Naive B cell (primary cell): Measurements from ENCODE around the gene ACKR2. TPM values are rescaled to one million over a fixed set of nuclear protein-coding genes. Genes with fewer than 3 reads are reported as not detected.
"Not testable (repeated sequence)": the region's sequence is repeated elsewhere in the genome, so short reads cannot be mapped to it uniquely, and the experiment has no call there.

Source experiments
- ATAC-seq, 2 donors: fragments of 150-1000 bp; cut with Tn5 transposase; 2 replicates each; pipeline ENCODE4 v1.10.0; 2021; ENCODE audit warnings: low read depth in 2 of 2, mild to moderate bottlenecking in 2 of 2, moderate library complexity in 2 of 2
- DNase-seq: peaks from one replicate; pipeline ENCODE4 v3.0.0; 2022
- H3K27ac Mint-ChIP-seq, 6 donors: one replicate each; pipeline ENCODE4 v1.8.0; 2020 to 2022; ENCODE audit warnings: mild to moderate bottlenecking in 6 of 6, mixed read lengths in 6 of 6, moderate library complexity in 5 of 6, inconsistent platforms in 2 of 6
- H3K27me3 Mint-ChIP-seq, 3 donors: one replicate each; pipeline ENCODE4 v1.8.0; 2021 to 2022; ENCODE audit warnings: mixed read lengths in 3 of 3, mild to moderate bottlenecking in 1 of 3
- H3K36me3 Mint-ChIP-seq, 2 donors: one replicate each; pipeline ENCODE4 v1.8.0; 2020 to 2022; ENCODE audit warnings: mixed read lengths in 2 of 2, inconsistent platforms in 1 of 2, mild to moderate bottlenecking in 1 of 2
- H3K4me1 Mint-ChIP-seq, 3 donors: one replicate each; pipeline ENCODE4 v1.8.0; 2020 to 2022; ENCODE audit warnings: mixed read lengths in 3 of 3, inconsistent platforms in 1 of 3, mild to moderate bottlenecking in 1 of 3, moderate library complexity in 1 of 3
- H3K4me3 Mint-ChIP-seq, 8 donors: one replicate each; pipeline ENCODE4 v1.8.0; 2020 to 2022; ENCODE audit warnings: mild to moderate bottlenecking in 8 of 8, mixed read lengths in 8 of 8, moderate library complexity in 8 of 8, inconsistent platforms in 2 of 8
- H3K9me3 Mint-ChIP-seq, 7 donors: one replicate each; pipeline ENCODE4 v1.8.0; 2020 to 2022; ENCODE audit warnings: mixed read lengths in 7 of 7, mild to moderate bottlenecking in 5 of 7, inconsistent platforms in 2 of 7, moderate library complexity in 1 of 7
- polyA plus RNA-seq, 6 donors: library from polyadenylated mRNA; unstranded; fragments of 300-500 nt; fragmentation: Illumina TruSeq; gene quantifications; one replicate each; pipeline ENCODE4 v1.2.3, GENCODE V29; 2021; ENCODE audit warnings: low read depth in 6 of 6

Gene ACKR2
- polyA plus RNA-seq, 6 donors from 2014 or later, result 0.10 to 0.28 (median 0.20) TPM; not detected in 2

DNA sequence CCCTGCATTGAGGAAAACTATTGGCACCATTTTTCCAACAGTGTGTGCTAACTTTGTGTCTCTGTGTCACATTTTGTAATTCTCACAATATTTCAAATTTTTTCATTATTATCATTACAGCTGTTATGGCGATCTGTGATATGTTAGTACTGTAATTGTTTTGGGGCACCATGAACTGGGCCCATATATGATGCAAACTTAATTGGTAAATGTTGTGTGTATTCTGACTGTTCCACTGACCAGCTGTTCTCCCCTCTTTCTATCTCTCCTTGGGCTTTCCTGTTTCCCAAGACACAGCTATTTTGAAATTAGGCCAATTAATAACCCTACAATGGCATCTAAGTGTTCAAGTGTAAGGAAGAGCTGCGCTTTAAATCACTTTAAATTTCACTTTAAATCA is 68.6 kb downstream of the ACKR2 start:
- no peak overlapping the region for H3K4me3 Mint-ChIP-seq
- no peak for ATAC-seq

DNA sequence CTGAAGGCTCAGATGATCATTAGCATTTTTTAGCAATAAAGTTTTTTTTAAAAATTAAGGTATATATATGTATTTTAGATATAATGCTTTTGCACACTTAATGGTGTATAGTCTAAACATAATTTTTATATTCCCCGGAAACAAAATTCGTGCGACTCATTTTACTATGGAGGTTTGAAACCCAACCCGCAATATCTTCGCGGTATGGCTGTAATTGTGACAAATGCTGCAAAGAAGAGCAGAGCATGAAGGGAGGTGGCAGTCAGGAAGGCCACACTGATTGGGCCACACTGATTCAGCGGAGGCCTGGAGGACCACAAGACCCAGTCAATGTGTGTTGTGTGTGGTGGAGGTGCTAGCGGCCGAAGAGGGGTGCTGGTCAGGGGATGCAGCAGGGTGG is 70.9 kb downstream of the ACKR2 start:
- peaks cover 0 to 3% (median 0%) of the 10 kb centered on the region in 3 donors for H3K27me3 Mint-ChIP-seq
- H3K4me3 Mint-ChIP-seq, result peak overlapping the region; percentile 74 to 91 (median 80)
- no peaks in the 10 kb centered on the region for H3K36me3 Mint-ChIP-seq
- DNase-seq (no peak), ATAC-seq (no peak)
- no peaks in the 10 kb centered on the region for H3K9me3 Mint-ChIP-seq
- peak overlapping the region; percentile 0 to 81 (median 56) for H3K27ac Mint-ChIP-seq
- H3K4me1 Mint-ChIP-seq, result peaks cover 10 to 15% (median 11%) of the 10 kb centered on the region in 3 donors

More for the DNA sequence above, 68.6 kb downstream of the ACKR2 start:
- no peaks in the 10 kb centered on the region for H3K36me3 Mint-ChIP-seq
- no peak for DNase-seq
- H3K27me3 Mint-ChIP-seq, result peaks cover 0 to 9% (median 7%) of the 10 kb centered on the region in 3 donors
- peak overlapping the region in 1 of 6 donors; percentile 56 for H3K27ac Mint-ChIP-seq
- H3K4me1 Mint-ChIP-seq, result peaks cover 10 to 15% (median 14%) of the 10 kb centered on the region in 3 donors
- no peaks in the 10 kb centered on the region for H3K9me3 Mint-ChIP-seq

DNA sequence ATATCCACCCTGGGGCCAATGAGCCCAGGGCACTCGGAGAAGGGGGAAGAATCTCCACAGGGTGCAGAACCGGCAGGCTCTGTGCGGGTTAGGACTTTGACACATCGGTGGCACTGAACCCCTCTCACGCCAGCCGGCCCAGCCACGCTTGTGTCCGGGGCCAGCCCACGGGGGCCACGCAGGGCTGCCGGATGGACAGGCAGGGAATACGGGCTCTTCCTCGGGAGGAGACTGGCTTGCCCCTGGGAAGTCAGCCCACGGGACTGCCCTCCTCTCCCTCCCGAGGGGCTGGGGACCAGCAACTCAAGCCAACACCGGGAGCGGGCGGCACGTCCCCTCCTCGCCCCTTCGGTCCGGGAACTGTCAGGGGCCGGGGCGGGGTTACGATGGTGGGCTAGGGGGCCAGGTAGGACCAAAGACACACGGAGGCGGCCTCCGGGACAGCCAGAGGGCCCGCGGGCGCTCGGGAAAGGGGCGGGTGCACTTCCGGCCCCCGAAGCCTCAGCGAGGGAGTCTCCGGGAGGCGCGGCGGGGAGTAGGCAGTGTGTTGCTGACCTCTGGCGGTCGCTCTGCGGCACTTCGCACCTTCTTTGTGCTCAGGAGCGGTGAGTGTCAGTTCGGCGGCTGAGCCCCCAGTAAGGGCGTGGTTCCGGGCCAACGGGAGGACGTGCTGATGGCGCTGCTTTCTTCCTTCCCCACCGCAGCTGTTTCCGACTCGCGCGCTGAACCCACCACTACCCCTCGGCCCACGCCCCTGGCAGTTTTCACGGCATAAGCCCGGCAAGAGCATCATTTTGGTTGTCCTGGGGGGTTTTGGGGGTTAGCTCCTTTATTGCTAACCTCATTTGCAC is 71.6 kb downstream of the ACKR2 start:
- ATAC-seq (peak; percentile 94), DNase-seq (peak; percentile 85)
- Mint-ChIP-seq H3K4me1 (peaks cover 10 to 15% (median 11%) of the 10 kb centered on the region in 3 donors), H3K27ac (peak overlapping the region; percentile 33 to 68 (median 54)), H3K27me3 (peaks cover 0 to 5% (median 0%) of the 10 kb centered on the region in 3 donors), H3K9me3 (no peaks in the 10 kb centered on the region), H3K4me3 (peak overlapping the region; percentile 74 to 91 (median 84)), H3K36me3 (no peaks in the 10 kb centered on the region)

DNA sequence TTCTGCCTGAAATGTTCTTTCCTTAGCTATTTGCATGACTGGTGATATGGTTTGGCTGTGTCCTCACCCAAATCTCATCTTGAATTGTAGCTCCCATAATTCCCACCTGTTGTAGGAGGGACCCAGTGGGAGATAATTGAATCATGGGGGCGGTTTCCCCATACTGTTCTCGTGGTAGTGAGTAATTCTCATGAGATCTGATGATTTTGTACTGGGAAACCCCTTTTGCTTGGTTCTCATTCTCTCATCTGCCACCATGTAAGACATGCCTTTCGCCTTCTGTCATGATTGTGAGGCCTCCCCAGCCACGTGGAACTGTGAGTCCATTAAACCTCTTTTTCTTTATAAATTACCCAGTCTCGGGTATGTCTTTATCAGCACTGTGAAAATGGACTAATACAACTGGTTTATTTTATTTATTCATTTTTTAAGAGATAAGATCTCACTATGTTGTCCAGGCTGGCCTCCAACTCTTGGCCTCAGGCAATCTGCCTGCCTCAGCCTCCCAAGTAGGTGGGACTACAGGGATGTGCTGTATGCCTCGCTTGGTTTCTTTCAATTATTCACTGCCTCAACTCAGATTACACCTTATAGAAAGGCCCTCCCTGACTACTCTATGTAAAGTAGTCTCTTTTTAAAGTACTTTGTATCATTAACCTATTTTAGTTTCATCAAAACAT is 74.1 kb downstream of the ACKR2 start:
- Mint-ChIP-seq H3K27me3 (peaks cover 0 to 11% (median 8%) of the 10 kb centered on the region in 3 donors), H3K4me3 (peak overlapping the region in 1 of 8 donors; percentile 39), H3K4me1 (peaks cover 10 to 15% (median 11%) of the 10 kb centered on the region in 3 donors)
- H3K36me3 Mint-ChIP-seq, H3K9me3 Mint-ChIP-seq, H3K27ac Mint-ChIP-seq, ATAC-seq, DNase-seq: not testable (repeated sequence)

DNA sequence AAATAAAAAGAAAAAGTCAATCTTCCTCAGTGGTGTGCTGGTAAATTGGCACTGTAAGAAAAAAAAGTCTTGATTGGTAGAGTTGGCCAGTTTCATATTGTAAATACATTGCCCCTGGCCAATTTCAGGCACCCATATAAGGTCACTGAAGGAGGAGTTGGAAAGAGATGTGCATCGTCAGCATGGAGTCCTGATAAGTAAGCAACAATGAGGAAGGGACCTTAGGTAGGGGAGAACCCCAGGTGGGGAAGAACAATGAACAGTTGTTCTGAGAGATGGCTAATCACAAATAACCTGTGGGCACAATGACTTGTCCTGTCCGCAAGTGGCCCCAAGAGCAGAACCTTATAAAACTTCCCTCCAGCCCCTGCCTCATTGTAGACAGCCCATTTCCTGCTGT is 75.1 kb downstream of the ACKR2 start:
- Mint-ChIP-seq H3K9me3 (no peaks in the 10 kb centered on the region), H3K4me3 (no peak overlapping the region), H3K4me1 (peaks cover 10 to 15% (median 11%) of the 10 kb centered on the region in 3 donors), H3K27me3 (peaks cover 0 to 17% (median 11%) of the 10 kb centered on the region in 3 donors), H3K36me3 (no peaks in the 10 kb centered on the region), H3K27ac (peak overlapping the region in 2 of 6 donors; percentile 47 to 91)
- DNase-seq (no peak), ATAC-seq (no peak)

DNA sequence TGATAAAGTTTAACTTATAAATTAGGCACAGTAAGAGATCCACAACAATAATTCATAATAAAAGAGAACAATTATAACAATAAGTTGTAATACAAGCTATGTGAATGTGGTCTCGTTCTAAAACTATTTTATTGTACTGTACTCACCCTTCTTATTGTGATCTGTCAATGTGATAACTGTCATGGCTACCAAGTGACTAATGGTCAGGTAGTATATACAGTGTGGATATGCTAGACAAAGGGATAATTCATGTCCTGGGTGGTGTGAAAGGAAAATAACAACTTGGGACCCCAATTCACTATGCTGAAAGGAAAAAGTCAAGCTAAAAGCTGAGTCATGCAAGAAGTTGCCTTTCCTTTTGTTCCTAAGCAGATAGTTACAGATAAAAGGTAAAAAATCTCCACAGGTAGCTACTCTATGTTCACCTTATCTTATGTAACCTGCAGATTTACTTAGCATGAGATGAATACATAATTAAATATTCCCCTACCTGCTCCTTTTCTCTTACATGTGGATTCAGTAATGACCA is 77.1 kb downstream of the ACKR2 start:
- H3K27me3 Mint-ChIP-seq, result peaks cover 0 to 17% (median 15%) of the 10 kb centered on the region in 3 donors

DNA sequence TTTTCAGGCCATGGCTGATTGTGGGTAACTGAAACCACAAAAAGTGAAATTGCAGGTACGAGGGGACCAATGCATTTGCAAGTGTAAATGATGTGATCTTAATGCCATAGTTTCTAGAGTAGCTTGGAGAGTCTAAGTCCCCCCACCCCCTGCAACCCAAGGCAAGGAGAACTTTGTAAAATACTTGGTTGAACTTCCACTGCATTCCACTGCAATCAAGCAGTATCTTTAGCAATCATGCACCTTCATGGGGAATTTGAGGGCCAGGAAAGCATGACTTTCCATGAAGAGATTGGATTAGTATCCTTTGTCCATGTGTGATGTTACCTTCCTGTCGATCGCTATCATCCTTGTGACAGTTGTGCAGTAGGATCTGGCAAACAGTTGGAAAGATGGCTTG is 77.8 kb downstream of the ACKR2 start:
- Mint-ChIP-seq H3K27ac (no peak overlapping the region), H3K9me3 (no peaks in the 10 kb centered on the region), H3K4me3 (no peak overlapping the region), H3K27me3 (peaks cover 7 to 24% (median 22%) of the 10 kb centered on the region in 3 donors), H3K36me3 (no peaks in the 10 kb centered on the region), H3K4me1 (no peaks in the 10 kb centered on the region)
- ATAC-seq (no peak), DNase-seq (no peak)

More for the DNA sequence above, 77.1 kb downstream of the ACKR2 start:
- H3K4me1 Mint-ChIP-seq, result peaks cover 2 to 4% (median 3%) of the 10 kb centered on the region in 3 donors
- no peak for DNase-seq
- no peak overlapping the region for H3K4me3 Mint-ChIP-seq
- H3K9me3 Mint-ChIP-seq, result no peaks in the 10 kb centered on the region
- H3K36me3 Mint-ChIP-seq, result no peaks in the 10 kb centered on the region
- H3K27ac Mint-ChIP-seq, result no peak overlapping the region
- ATAC-seq, result no peak

DNA sequence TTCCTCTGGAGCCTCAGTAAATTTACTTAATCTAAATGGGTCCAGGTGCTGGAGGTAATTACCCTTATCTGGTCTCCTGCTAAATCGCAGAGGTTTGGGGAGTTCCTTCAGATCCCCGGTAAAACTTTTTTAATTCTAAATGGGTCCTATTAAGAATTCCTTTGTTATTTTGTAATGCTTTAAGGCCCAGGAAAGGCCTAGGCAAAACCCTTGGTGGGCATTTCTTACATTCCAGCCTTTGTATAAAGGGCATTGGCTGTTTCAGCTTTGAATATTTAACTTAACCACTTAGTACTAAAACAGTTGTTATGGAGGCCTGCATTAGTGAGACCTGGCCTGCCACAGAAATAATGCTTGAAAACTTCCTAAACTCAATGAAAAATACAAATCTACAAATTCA is 81.8 kb downstream of the ACKR2 start:
- Mint-ChIP-seq H3K36me3 (no peaks in the 10 kb centered on the region), H3K27me3 (peaks cover 7 to 27% (median 16%) of the 10 kb centered on the region in 3 donors), H3K4me1 (no peaks in the 10 kb centered on the region)

DNA sequence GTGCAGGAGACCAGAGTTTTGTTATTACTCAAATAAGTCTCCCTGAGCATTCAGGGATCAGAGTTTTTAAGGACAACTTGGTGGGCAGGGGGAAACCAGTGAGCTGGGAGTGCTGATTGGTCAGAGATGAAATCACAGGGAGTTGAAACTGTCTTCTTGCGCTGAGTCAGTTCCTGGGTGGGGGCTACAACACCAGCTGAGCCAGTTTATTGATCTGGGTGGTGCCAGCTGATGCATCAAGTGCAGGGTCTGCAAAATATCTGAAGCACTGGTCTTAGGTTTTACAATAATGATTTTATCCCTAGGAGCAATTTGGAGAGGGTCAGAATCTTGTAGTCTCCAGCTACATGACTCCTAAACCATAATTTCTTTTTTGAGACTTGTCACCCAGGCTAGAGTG is 82.9 kb downstream of the ACKR2 start:
- no peak for DNase-seq
- H3K27me3 Mint-ChIP-seq, result peaks cover 7 to 24% (median 15%) of the 10 kb centered on the region in 3 donors
- H3K36me3 Mint-ChIP-seq, result no peaks in the 10 kb centered on the region
- no peak for ATAC-seq
- no peaks in the 10 kb centered on the region for H3K9me3 Mint-ChIP-seq
- H3K4me3 Mint-ChIP-seq, result peak overlapping the region in 1 of 8 donors; percentile 31
- H3K27ac Mint-ChIP-seq, result no peak overlapping the region
- H3K4me1 Mint-ChIP-seq, result no peaks in the 10 kb centered on the region

More for the DNA sequence above, 81.8 kb downstream of the ACKR2 start:
- ATAC-seq (no peak), DNase-seq (no peak)
- Mint-ChIP-seq H3K9me3 (no peaks in the 10 kb centered on the region), H3K27ac (no peak overlapping the region), H3K4me3 (no peak overlapping the region)

DNA sequence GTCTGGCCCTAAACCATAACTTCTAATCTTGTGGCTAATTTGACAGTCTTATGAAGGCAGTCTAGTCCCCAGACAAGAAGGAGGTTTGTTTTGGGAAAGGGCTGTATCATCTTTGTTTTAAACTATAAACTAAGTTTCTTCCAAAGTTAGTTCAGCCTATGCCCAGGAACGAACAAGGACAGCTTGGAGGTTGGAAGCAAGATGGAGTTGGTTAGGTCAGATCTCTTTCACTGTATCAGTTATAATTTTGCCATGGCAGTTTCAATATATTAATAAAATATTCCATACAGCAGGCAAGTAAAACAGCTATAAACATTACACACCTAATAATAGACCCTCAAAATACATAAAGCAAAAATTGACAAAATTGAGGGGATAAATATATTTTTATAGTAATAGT is 83.6 kb downstream of the ACKR2 start:
- Mint-ChIP-seq H3K4me1 (no peaks in the 10 kb centered on the region), H3K4me3 (no peak overlapping the region), H3K9me3 (no peaks in the 10 kb centered on the region), H3K36me3 (no peaks in the 10 kb centered on the region), H3K27me3 (peaks cover 7 to 19% (median 11%) of the 10 kb centered on the region in 3 donors), H3K27ac (no peak overlapping the region)
- no peak for DNase-seq
- no peak for ATAC-seq

DNA sequence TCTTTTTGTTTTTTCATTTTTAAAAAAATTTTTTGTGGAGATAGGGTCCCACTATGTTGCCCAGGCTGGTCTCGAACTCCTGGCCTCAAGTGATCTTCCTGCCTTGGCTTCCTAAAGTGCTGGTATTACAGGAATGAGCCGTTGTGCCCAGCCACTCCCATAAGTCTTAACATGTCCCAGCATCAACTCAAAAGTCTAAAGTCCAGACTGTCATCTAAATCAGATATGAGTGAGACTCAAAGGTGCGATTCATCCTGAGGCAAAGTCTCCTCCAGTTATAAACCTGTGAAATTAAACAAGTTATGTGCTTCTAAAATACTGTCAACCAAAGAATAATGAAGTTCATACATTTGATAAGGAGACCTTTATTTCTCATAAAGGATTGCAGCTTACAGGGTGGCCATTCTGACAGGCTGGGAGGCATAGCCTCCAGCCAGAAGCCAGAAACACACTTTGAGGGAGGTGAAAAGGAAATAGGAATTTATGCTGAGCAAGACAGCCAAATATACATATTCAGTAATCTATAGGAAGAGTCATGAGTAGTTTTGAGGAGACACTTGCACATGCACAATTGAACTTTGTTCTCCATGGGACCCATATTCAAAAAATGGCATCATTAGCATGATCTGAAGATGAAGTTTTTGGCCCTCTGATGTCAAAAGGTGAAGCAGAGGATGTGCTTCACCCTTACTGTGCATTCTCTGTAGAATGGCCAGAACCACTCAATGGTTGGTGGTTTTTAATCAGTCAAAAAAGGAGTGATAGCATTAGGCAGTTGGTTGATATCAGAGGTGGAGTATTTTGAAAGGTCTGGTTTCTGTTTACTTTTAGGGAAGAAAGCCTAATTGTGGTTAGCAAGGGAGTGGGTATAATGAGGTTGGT is 85.7 kb downstream of the ACKR2 start:
- Mint-ChIP-seq H3K27me3 (peaks cover 7 to 12% (median 10%) of the 10 kb centered on the region in 3 donors), H3K36me3 (no peaks in the 10 kb centered on the region), H3K4me3 (peak overlapping the region in 1 of 8 donors; percentile 55), H3K9me3 (no peaks in the 10 kb centered on the region), H3K27ac (no peak overlapping the region), H3K4me1 (no peaks in the 10 kb centered on the region)
- no peak for DNase-seq
- ATAC-seq, result no peak

DNA sequence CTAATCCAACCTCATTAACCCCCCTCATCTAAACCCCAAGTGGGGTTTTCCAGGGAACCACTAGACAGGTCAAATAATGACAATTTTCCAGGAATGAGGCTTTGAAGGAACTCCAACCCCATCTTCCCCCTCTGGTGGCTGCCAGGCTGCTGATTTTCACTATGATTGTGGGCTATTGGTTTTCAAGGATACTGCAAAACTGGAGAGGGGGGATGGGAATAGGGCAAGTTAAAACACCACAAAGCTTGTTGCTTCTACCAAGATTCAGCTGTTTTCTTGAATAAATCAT is 86.3 kb downstream of the ACKR2 start:
- no peaks in the 10 kb centered on the region for H3K36me3 Mint-ChIP-seq
- peaks cover 9 to 13% (median 12%) of the 10 kb centered on the region in 3 donors for H3K27me3 Mint-ChIP-seq
- ATAC-seq (no peak), DNase-seq (no peak)
- no peak overlapping the region for H3K4me3 Mint-ChIP-seq
- H3K9me3 Mint-ChIP-seq, result no peaks in the 10 kb centered on the region
- no peaks in the 10 kb centered on the region for H3K4me1 Mint-ChIP-seq
- no peak overlapping the region for H3K27ac Mint-ChIP-seq
